NCI-H2171 treated with DMSO at 0.1 percent for 48 hours (cell line): Measurements from ENCODE around the gene PGK2.

Source experiments
- DNase-seq: peaks from one replicate; lab custom pipeline; 2025; lab: John Stamatoyannopoulos, UW

PGK2 gene

DNA sequence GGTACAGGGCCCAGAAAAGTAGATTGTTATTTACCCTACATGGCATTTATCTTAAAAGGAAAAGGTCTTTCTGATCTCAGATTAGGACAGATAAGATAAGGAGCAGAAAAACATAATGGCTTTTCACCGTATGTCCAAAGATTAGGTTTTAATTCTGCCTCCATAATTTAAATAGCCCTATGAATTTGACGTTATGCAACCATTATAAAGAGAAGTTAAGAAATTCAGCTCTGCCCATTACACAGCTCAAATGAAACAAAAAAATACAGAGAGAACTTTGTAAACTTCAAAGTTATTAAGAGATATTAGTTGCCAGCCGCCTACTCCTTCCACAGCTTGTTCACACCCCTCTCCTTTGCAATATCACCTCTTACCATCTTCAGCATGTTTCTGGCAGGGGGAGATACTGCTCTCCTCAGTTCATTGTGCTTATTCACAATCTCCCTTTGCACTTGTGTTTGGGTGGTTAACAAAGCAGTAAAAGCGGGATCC lies 51.0 kb downstream of the PGK2 start:
- DNase-seq, result no peak
